HepG2 (cell line): ENCODE measurements around the gene RIPOR3. TPM values are rescaled to one million over a fixed set of nuclear protein-coding genes. Genes with fewer than 3 reads are reported as not detected.

ENCODE experiments used
- ATAC-seq: fragments of 200-7000 bp; cut with Tn5 transposase; 3 replicates; pipeline ENCODE4 v1.9.1; 2020; ENCODE audit warnings: mild to moderate bottlenecking, moderate library complexity
- BruUV-seq: library from RNA; stranded (reverse); fragments of 400-500 nt; replicated peaks from 2 replicates; lab custom pipeline; 2021; lab: Mats Ljungman, UMichigan
- CTCF ChIA-PET: fragments of 300-600 bp; formaldehyde crosslinking; extraction: SDS; loops from one replicate; lab custom pipeline; 2021; ENCODE audit warnings: low total read pairs, inconsistent platforms, low intra/inter-chr PET ratio; lab: Yijun Ruan, JAX
- POLR2A ChIA-PET: fragments of 350-600 bp; sonication (Branson Sonifier 250); formaldehyde crosslinking; loops from one replicate; lab custom pipeline; 2020; ENCODE audit warnings: antibody characterized with exemption, inconsistent platforms; lab: Yijun Ruan, JAX
- DNase-seq: peaks from one replicate; pipeline ENCODE4 v3.0.0-alpha.2; 2015; ENCODE audit warnings: low spot score
- FAIRE-seq: peaks from 3 replicates; lab custom pipeline; 2011; peaks lifted over from hg19 to GRCh38; lab: Jason Lieb, UNC
- H2AFZ ChIP-seq: one replicate; pipeline ENCODE4 v1.6.1; 2011; ENCODE audit warnings: low read length, inconsistent platforms
- H3K27ac ChIP-seq: fragments of 300-600 bp; 3 replicates; pipeline ENCODE4 v1.8.0; 2011; ENCODE audit warnings: mixed run types, mild to moderate bottlenecking, mixed read lengths, low read length, inconsistent platforms; ENCODE audit not compliant: insufficient read depth; ENCODE audit errors: extremely low read length
- H3K27me3 ChIP-seq, 2 experiments: fragments of 200-600 bp in 1 of 2; 2 replicates in 1 of 2; 3 replicates in 1 of 2; pipeline versions ENCODE4 v1.6.0 to v1.8.0; 2011; ENCODE audit warnings: low read length in 2 of 2, mild to moderate bottlenecking in 2 of 2, moderate library complexity in 2 of 2, inconsistent platforms in 1 of 2; ENCODE audit not compliant: insufficient read depth in 2 of 2, control insufficient read depth in 1 of 2
- H3K36me3 ChIP-seq, 2 experiments: fragments of 200-600 bp in 1 of 2; replicated peaks in 1 of 2; 2 replicates in 1 of 2; 3 replicates in 1 of 2; pipeline versions ENCODE4 v1.5.1 to v1.8.0; 2011; ENCODE audit warnings: low read length in 2 of 2, inconsistent platforms in 1 of 2; ENCODE audit not compliant: insufficient read depth in 2 of 2, control insufficient read depth in 1 of 2
- H3K4me1 ChIP-seq: 2 replicates; pipeline ENCODE4 v1.5.1; 2012; ENCODE audit warnings: low read length, inconsistent platforms; ENCODE audit not compliant: insufficient read depth
- H3K4me2 ChIP-seq: 2 replicates; pipeline ENCODE4 v1.6.0; 2011; ENCODE audit warnings: low read depth, low read length, inconsistent platforms
- H3K4me3 ChIP-seq, 3 experiments: fragments of 200-600 bp in 1 of 3; sonication (generic), shearing (Covaris generic) in 1 of 3; replicated peaks in 1 of 3; 2 replicates each; pipeline ENCODE4 v1.5.1; 2011 to 2016; ENCODE audit warnings: low read length in 3 of 3, inconsistent platforms in 2 of 3, low read depth in 2 of 3, mild to moderate bottlenecking in 2 of 3, control low read depth in 1 of 3, mixed read lengths in 1 of 3; ENCODE audit not compliant: insufficient read depth in 1 of 3
- H3K79me2 ChIP-seq: one replicate; pipeline ENCODE4 v1.6.1; 2011; ENCODE audit warnings: low read length, inconsistent platforms; ENCODE audit not compliant: insufficient read depth
- H3K9ac ChIP-seq: 2 replicates; pipeline ENCODE4 v1.6.0; 2011; ENCODE audit warnings: mild to moderate bottlenecking, low read depth, low read length, inconsistent platforms; ENCODE audit not compliant: insufficient read depth
- H3K9me3 ChIP-seq: 2 replicates; pipeline ENCODE4 v1.5.1; 2012; ENCODE audit warnings: mild to moderate bottlenecking, low read length
- H4K20me1 ChIP-seq: 2 replicates; pipeline ENCODE4 v1.6.0; 2011; ENCODE audit warnings: inconsistent platforms, mild to moderate bottlenecking, low read length, moderate library complexity; ENCODE audit not compliant: insufficient read depth
- CEBPB ChIP-seq: IDR thresholded peaks from 2 replicates; pipeline ENCODE4 v1.6.1; 2011; ENCODE audit warnings: low read depth, low read length, improper control_type of control experiment, borderline replicate concordance
- CEBPG ChIP-seq: IDR thresholded peaks from 2 replicates; pipeline ENCODE4 v1.6.1; 2016
- HMG20A ChIP-seq: IDR thresholded peaks from 2 replicates; pipeline ENCODE4 v1.6.1; 2016; ENCODE audit warnings: borderline replicate concordance
- LCORL ChIP-seq, 2 experiments: fragments of 450-650 bp in 1 of 2; sonication (generic) in 1 of 2; formaldehyde crosslinking in 1 of 2; IDR thresholded peaks; 2 replicates each; pipeline versions ENCODE4 v1.5.0 to v1.6.1; 2017 to 2020; ENCODE audit warnings: antibody characterized with exemption in 1 of 2, missing genetic modification reagents in 1 of 2
- MLLT10 ChIP-seq: sonication (generic); formaldehyde crosslinking; IDR thresholded peaks from 2 replicates; pipeline ENCODE4 v1.4.0; 2020; ENCODE audit warnings: missing genetic modification reagents
- MLXIP ChIP-seq: sonication (generic); formaldehyde crosslinking; IDR thresholded peaks from 2 replicates; pipeline ENCODE4 v1.9.0; 2021; ENCODE audit warnings: missing genetic modification reagents, borderline replicate concordance
- NFIC ChIP-seq: IDR thresholded peaks from 2 replicates; pipeline ENCODE4 v1.6.1; 2012; ENCODE audit warnings: mild to moderate bottlenecking, low read length, inconsistent platforms
- NFYB ChIP-seq: sonication (generic); formaldehyde crosslinking; IDR thresholded peaks from 2 replicates; pipeline ENCODE4 v1.4.0; 2020; ENCODE audit warnings: missing genetic modification reagents
- POLR2AphosphoS5 ChIP-seq: IDR thresholded peaks from 2 replicates; pipeline ENCODE4 v1.6.1; 2012; ENCODE audit warnings: low read depth, low read length
- SAP130 ChIP-seq: IDR thresholded peaks from 2 replicates; pipeline ENCODE4 v1.6.1; 2016; ENCODE audit warnings: low read depth
- SETDB1 ChIP-seq: sonication (generic); formaldehyde crosslinking; IDR thresholded peaks from 2 replicates; pipeline ENCODE4 v1.5.1; 2020; ENCODE audit warnings: missing genetic modification reagents, mild to moderate bottlenecking, borderline replicate concordance
- SP4 ChIP-seq: sonication (generic); formaldehyde crosslinking; IDR thresholded peaks from 2 replicates; pipeline ENCODE4 v1.8.1; 2023; ENCODE audit warnings: mild to moderate bottlenecking, missing genetic modification reagents
- ZFP36L2 ChIP-seq: sonication (generic); formaldehyde crosslinking; IDR thresholded peaks from 2 replicates; pipeline ENCODE4 v1.4.0; 2020; ENCODE audit warnings: missing genetic modification reagents
- ZNF101 ChIP-seq: sonication (generic); formaldehyde crosslinking; IDR thresholded peaks from 2 replicates; pipeline ENCODE4 v1.4.0; 2020; ENCODE audit warnings: mild to moderate bottlenecking, low read depth, missing genetic modification reagents, borderline replicate concordance
- ZNF138 ChIP-seq: sonication (generic); formaldehyde crosslinking; IDR thresholded peaks from 2 replicates; pipeline ENCODE4 v1.5.0; 2020; ENCODE audit warnings: mild to moderate bottlenecking, low read depth, missing genetic modification reagents
- ZNF484 ChIP-seq: sonication (generic); formaldehyde crosslinking; IDR thresholded peaks from 2 replicates; pipeline ENCODE4 v1.5.1; 2020; ENCODE audit warnings: mild to moderate bottlenecking, low read depth, missing genetic modification reagents, borderline replicate concordance
- ZNF607 ChIP-seq: sonication (generic); formaldehyde crosslinking; IDR thresholded peaks from 2 replicates; pipeline ENCODE4 v1.5.1; 2020; ENCODE audit warnings: missing genetic modification reagents, mild to moderate bottlenecking, borderline replicate concordance
- ZNF704 ChIP-seq: sonication (generic); formaldehyde crosslinking; IDR thresholded peaks from 2 replicates; pipeline ENCODE4 v1.8.1; 2023; ENCODE audit warnings: mild to moderate bottlenecking, inconsistent platforms, moderate library complexity, missing genetic modification reagents, borderline replicate concordance
- WGBS: methylation state at CpG from one replicate; pipeline ENCODE4 v1.1.6; 2017; ENCODE audit warnings: low lambda C conversion rate; 5-methylcytosine and 5-hydroxymethylcytosine counted together
- in situ Hi-C: cut with HindIII; loops from 2 replicates; pipeline ENCODE4 v1.10.0; 2017; ENCODE audit warnings: low pct_unique_long_range_greater_than_20kb; ENCODE audit not compliant: extremely low pct_ligation_motif_present
- intact Hi-C: fragments of 100-400 bp; cut with micrococcal nuclease; formaldehyde crosslinking; loops from one replicate; pipeline ENCODE4 v1.10.0; 2022; ENCODE audit not compliant: unreplicated experiment
- polyA plus RNA-seq, 8 experiments: library from polyadenylated mRNA; depleted of rRNA in 3 of 8; stranded (reverse) in 7 of 8; unstranded in 1 of 8; fragments of >200 nt; fragmentation: Illumina TruSeq in 4 of 8; extraction: Trizol in 4 of 8; gene quantifications; 2 replicates each; pipeline versions ENCODE4 v1.2.1 to v1.2.3, GENCODE V29; 2011 to 2016; ENCODE audit warnings: low read depth in 4 of 8, missing spikeins in 1 of 8, mixed read lengths in 1 of 8; ENCODE audit not compliant: insufficient read depth in 1 of 8
- total RNA-seq, 5 experiments: library from RNA; depleted of rRNA; stranded (reverse); fragments of >200 nt; fragmentation: Illumina TruSeq; extraction: Trizol; gene quantifications; 2 replicates each; pipeline ENCODE4 v1.2.3, GENCODE V29; 2016; ENCODE audit warnings: low read depth in 1 of 5
- TF ChIP-seq, protein P1 (sequence below): sonication (generic); formaldehyde crosslinking; IDR thresholded peaks from 2 replicates; pipeline ENCODE4 v1.4.0; 2020; ENCODE audit warnings: missing genetic modification reagents

Gene RIPOR3
- total and polyA plus RNA-seq, 2 of the 13 experiments (the other 11 are each of a cell fraction or from before 2014, with no cell fraction given): 0.18 TPM; not detected in 1

DNA sequence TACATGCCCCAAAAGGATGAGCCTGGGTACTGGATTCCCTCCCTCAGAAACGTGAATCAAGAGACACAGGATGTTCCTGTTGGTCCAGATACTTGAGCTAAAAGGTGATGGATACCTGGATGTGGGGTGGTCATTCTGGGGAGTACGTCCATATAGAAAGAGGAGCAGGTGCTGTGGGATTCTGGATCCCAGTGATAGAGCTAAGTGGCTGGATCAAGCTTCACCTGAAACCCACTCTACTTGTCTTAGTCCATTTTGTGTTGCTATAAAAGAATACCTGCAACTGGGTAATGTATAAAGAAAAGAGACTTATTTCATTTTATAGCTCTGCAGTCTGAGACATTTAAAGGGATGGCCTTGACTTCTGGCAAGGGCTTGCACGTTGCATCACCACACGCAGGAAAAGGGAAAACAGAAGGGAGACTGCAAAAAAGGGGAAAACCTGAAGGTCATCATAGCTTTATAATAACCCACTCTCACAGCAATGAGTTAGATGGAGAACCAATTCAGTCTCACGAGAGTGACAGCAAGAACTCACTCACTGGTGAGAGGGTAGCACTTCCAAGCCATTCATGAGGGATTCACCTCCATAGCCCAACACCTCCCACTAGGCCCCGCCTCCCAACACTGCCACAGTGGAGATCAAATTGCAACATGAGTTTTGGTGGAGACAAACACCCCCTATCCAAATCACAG, 31.2 kb downstream of the RIPOR3 start:
- H3K27ac ChIP-seq: no peak overlapping the region
- WGBS: 38% methylated on average over 6 of the region's 6 CpGs
- H3K36me3 ChIP-seq: no peaks in the 10 kb centered on the region
- intact Hi-C loops: no loop called here
- no peaks in the 10 kb centered on the region for H3K79me2 ChIP-seq
- H3K4me1 ChIP-seq: peaks cover 75% of the 10 kb centered on the region
- in situ Hi-C loops: no loop called here
- BruUV-seq: no TSS peak
- no peak overlapping the region for H3K4me3 ChIP-seq
- CTCF ChIA-PET: no interaction called here
- FAIRE-seq: peak; percentile 39
- POLR2A ChIA-PET: interaction anchor here (0.6 to 0.7 kb wide), 3 partner anchors 37 to 176 kb away, joined by 3 read pairs; no protein-coding TSS in a partner anchor
- no peaks in the 10 kb centered on the region for H3K9me3 ChIP-seq
- H3K4me2 ChIP-seq: peak overlapping the region; percentile 30; the same call in 1 of the 2 replicates
- no peaks in the 10 kb centered on the region for H4K20me1 ChIP-seq
- no peak overlapping the region for H3K9ac ChIP-seq
- H3K27me3 ChIP-seq: peaks cover 0 to 4% of the 10 kb centered on the region in 2 experiments; a peak in 1 of 5 replicates
- no peak for DNase-seq
- no peak overlapping the region for H2AFZ ChIP-seq
- no peak for ATAC-seq
- TF ChIP-seq ZFP36L2 (CRISPR knock-in tag) (no peak), MLLT10 (no peak), ZNF704 (no peak), CEBPG (CRISPR knock-in tag) (peak; percentile 63; the same call in 1 of the 2 replicates), CEBPB (peak; percentile 71; the same call in 1 of the 2 replicates), SAP130 (no peak), ZNF484 (CRISPR knock-in tag) (no peak), NFYB (CRISPR knock-in tag) (no peak), SP4 (CRISPR knock-in tag) (no peak), MLXIP (CRISPR knock-in tag) (no peak), HMG20A (CRISPR knock-in tag) (peak; percentile 34; the same call in 1 of the 2 replicates), POLR2AphosphoS5 (no peak), NFIC (no peak), ZNF607 (CRISPR knock-in tag) (no peak), SETDB1 (CRISPR knock-in tag) (0 out of 2 replicates have a peak, but pooled peaks have one; percentile 45), ZNF138 (no peak), ZNF101 (CRISPR knock-in tag) (no peak), LCORL (IDR thresholded peaks at IDR 0.05) (no peak), LCORL (CRISPR knock-in tag; IDR thresholded peaks at IDR 0.05) (0 out of 2 replicates have a peak, but pooled peaks have one; percentile 42)
- TF ChIP-seq, protein P1, sequence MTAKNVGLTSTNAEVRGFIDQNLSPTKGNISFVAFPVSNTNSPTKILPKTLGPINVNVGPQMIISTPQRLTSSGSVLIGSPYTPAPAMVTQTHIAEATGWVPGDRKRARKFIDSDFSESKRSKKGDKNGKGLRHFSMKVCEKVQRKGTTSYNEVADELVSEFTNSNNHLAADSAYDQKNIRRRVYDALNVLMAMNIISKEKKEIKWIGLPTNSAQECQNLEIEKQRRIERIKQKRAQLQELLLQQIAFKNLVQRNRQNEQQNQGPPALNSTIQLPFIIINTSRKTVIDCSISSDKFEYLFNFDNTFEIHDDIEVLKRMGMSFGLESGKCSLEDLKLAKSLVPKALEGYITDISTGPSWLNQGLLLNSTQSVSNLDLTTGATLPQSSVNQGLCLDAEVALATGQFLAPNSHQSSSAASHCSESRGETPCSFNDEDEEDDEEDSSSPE (CRISPR knock-in tag): no peak
